GM18511 (cell line): Measurements from ENCODE around the gene DMXL1.
"Not testable (repeated sequence)": the region's sequence is repeated elsewhere in the genome, so short reads cannot be mapped to it uniquely, and the experiment has no call there.

Experiments
- ATAC-seq: cut with Tn5 transposase; IDR thresholded peaks from one replicate; pipeline ENCODE4 v1.9.1; 2021; ENCODE audit warnings: mild to moderate bottlenecking, moderate library complexity; ENCODE audit not compliant: unreplicated experiment

The DMXL1 gene

DNA sequence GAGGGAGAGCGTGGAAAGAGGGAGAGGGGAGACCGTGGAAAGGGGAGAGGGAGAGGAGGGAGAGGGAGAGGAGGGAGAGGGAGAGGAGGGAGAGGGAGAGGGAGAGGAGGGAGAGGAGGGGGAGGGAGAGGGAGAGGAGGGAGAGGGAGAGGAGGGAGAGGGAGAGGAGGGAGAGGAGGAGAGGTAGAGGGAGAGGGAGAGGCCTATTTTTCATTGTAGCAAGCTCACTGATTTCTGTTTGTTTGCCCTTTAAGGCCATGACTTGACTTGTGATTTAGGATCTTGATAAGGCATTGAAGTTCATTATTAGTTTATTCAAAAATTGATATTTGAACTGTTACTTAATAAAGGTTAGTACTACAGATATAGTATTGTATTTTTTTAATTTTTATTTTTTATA lies 52.4 kb downstream of the DMXL1 start:
- no peak for ATAC-seq

- no peak for ATAC-seq
These were observed 58.9 kb downstream of the DMXL1 start for GRCh38 chr5:119129770-119130169.

GRCh38 chr5:119131530-119132304 lies 60.8 kb downstream of the DMXL1 start:
- ATAC-seq, result no peak

- ATAC-seq, result not testable (repeated sequence)
These were observed 64.9 kb downstream of the DMXL1 start for GRCh38 chr5:119135743-119136142.

- ATAC-seq, result no peak
These were observed 65.9 kb downstream of the DMXL1 start for GRCh38 chr5:119136666-119137318.

DNA sequence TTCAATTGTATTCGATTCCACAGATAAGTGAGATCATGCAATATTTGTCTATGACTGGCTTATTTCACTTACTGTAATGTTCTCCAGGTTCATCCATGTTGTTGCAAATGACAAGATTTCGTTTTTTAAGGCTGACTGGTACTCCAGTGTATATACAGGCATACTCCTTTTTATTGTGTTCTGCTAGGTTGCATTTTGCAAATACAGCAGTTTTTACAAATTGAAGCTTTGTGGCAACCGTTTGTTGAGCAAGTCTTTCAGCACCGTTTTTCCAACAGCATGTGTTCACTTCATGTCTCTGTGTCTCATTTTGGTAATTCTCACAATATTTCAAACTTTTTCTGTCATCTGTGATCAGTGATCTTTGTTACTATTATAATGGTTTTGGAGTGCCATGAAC lies 82.7 kb downstream of the DMXL1 start:
- ATAC-seq, result no peak

- no peak for ATAC-seq
These were observed 87.3 kb downstream of the DMXL1 start for GRCh38 chr5:119158144-119158543.

DNA sequence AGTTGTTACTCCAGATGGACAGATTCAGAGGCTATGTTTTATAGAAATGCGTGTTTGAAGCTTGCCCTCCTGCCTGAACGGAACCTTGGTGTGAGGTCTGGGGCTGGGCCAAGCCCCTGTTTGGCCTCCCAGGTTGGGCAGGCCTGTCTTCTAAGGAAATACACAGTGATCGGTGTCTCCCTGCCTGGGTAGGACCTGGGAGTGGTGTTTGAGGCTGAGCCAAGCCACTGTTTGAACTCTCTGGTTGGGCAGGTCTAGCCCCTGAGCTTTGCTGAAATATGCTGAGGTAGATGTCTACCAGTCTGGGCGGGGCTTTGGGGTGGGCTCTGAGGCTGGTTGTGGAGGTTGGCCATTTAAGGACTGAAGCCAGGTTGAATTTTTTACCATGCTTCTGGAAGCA lies 90.5 kb downstream of the DMXL1 start:
- ATAC-seq, result no peak

GRCh38 chr5:119166026-119166425 lies 95.1 kb downstream of the DMXL1 start:
- ATAC-seq, result no peak

GRCh38 chr5:119168401-119168800 lies 97.5 kb downstream of the DMXL1 start:
- ATAC-seq, result no peak

DNA sequence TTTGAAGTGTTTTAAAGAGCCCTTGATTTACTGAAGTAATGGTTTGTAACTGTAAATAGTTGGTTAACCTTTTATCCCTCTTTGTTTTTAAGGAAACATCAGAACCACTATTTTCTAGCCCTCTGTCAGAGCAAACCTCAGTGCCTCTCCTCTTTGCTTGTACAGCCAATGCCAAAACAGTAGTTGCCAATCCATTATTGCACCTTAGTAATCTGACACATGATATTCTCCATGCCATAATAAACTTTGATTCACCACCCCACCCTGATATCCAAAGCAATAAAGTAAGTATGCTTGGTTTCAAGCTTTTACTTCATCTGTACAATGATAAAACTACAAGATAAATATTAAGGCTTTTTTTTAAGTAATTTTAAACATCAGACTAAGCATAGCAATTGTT lies 100.8 kb downstream of the DMXL1 start:
- no peak for ATAC-seq

GRCh38 chr5:119174578-119175163 lies 103.8 kb downstream of the DMXL1 start:
- no peak for ATAC-seq

DNA sequence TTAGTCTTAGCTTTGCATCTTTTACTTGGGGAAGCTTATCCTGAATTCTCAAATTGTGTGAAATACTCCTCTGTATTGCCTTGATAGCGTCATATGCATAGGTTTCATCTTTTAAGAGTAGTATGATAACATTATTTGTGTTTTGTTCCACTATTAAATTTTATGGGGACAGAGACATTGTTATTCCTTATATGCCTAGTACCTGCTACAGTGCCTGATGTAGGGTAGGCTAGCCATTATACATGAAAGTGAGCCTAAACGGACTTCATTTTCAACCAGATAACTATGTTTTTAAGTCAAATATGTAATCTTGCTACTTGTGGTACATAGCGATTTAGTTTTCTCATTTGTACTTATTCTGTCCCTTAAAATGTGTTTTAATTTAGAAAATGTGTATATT lies 105.9 kb downstream of the DMXL1 start:
- ATAC-seq, result no peak

- no peak for ATAC-seq
These were observed 106.3 kb downstream of the DMXL1 start for GRCh38 chr5:119177226-119177625.

DNA sequence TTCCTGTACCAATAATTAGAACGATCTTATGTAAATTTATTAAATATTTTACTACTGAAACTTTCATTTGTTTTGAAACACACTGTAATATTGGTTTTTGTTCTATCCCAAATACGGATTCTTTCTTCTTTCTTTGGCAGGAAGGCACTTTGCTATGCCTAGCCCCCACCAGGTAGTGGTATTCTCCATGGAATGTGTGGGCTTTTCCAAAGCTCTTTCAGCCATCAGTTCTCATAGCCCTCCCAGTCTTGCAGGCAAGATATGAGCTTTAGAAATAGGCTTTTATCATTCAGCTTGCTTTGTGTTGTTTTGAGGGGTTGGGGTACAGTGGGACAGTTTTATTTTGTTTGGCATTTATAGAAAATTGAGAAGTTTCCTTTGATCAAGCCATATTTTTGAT lies 107.5 kb downstream of the DMXL1 start:
- ATAC-seq, result no peak

GRCh38 chr5:119179857-119180641 lies 109.2 kb downstream of the DMXL1 start:
- ATAC-seq, result no peak

DNA sequence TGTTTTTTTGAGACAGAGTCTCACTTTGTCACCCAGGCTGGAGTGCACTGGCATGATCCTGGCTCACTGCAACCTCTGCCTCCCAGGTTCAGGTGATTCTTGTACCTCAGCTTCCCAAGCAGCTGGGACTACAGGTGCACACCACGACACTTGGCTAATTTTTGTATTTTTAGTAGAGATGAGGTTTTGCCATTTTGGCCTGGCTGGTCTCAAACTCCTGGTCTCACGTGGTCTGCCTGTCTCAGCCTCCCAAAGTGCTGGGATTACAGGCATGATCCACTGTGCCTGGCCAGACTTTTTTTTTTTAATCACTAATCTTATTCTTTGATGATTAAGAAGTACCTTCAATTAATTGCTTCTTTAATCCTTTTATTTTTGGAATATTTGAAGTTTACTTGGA lies 114.6 kb downstream of the DMXL1 start:
- ATAC-seq, result not testable (repeated sequence)

DNA sequence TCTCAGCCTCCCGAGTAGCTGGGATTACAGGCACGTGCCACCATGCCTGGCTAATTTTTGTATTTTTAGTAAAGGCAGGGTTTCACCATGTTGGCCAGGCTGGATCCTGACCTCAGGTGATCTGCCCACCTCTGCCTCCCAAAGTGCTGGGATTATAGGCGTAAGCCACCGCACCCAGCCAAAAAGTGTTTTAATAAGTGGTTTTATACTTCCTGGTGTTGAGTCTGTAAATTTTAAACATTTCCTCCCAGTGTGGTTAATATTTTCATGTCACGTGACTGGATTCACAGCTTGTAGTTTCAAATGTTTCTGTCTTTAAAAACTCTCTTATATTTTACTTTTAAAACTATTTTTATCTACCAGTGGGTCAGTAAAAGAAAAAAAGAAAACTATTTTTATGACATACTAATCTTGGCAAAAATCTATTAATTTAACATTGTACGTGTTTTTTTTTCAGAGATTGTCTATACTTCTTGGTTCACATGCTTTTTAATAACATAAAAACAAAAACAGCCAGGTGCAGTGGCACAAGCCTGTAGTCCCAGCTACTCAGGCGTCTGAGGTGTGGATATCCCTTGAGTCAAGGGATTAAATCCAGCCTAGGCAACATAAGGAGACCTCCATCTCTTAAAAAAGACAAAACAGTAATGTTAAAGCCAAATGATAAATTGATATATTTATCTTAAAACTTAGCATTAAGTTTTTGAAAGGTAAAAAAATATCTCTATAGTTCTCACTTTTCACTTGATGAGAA lies 117.1 kb downstream of the DMXL1 start:
- no peak for ATAC-seq

- no peak for ATAC-seq
These were observed 119.7 kb downstream of the DMXL1 start for GRCh38 chr5:119190470-119191095.

GRCh38 chr5:119191944-119192343 lies 121.1 kb downstream of the DMXL1 start:
- no peak for ATAC-seq
